GM11168 (cell line): ENCODE measurements around the gene CGREF1.
"Not testable (repeated sequence)": the region's sequence is repeated elsewhere in the genome, so short reads cannot be mapped to it uniquely, and the experiment has no call there.

Source experiments
- in situ Hi-C: fragments of 300-500 bp; cut with MboI; formaldehyde crosslinking; loops from one replicate; pipeline ENCODE4 v1.12.0; 2022; ENCODE audit warnings: low sequenced_read_pairs; ENCODE audit not compliant: unreplicated experiment

CGREF1 gene

GRCh38 chr2:27078267-27079194 lies 40.4 kb downstream of the CGREF1 start, which contains the start of gene EMILIN1:
Gene EMILIN1 (plus strand): TSS chr2:27078615. CDS start chr2:27079066, 451 bp downstream.
- in situ Hi-C loops, result no loop called here

- in situ Hi-C loops, result no loop called here
These were observed 41.7 kb downstream of the CGREF1 start for GRCh38 chr2:27077231-27077630.

GRCh38 chr2:27076323-27076722 lies 42.6 kb downstream of the CGREF1 start:
- in situ Hi-C loops, result no loop called here

- in situ Hi-C loops, result not testable (repeated sequence)
These were observed 43.4 kb downstream of the CGREF1 start for GRCh38 chr2:27075566-27075871.

GRCh38 chr2:27074738-27075565 lies 44.0 kb downstream of the CGREF1 start:
- in situ Hi-C loops, result no loop called here

GRCh38 chr2:27073782-27074181 lies 45.1 kb downstream of the CGREF1 start:
- in situ Hi-C loops, result no loop called here

- in situ Hi-C loops, result no loop called here
These were observed 46.0 kb downstream of the CGREF1 start for GRCh38 chr2:27072920-27073319.

GRCh38 chr2:27071990-27072830 lies 46.7 kb downstream of the CGREF1 start:
- in situ Hi-C loops, result no loop called here

GRCh38 chr2:27071277-27071989 lies 47.5 kb downstream of the CGREF1 start, which contains the start of gene OST4:
Gene OST4 (minus strand): TSS chr2:27071654.
- in situ Hi-C loops, result no loop called here

- in situ Hi-C loops, result no loop called here
These were observed 48.2 kb downstream of the CGREF1 start for GRCh38 chr2:27070653-27071276.

GRCh38 chr2:27069961-27070618 lies 48.8 kb downstream of the CGREF1 start:
- in situ Hi-C loops, result no loop called here

GRCh38 chr2:27069436-27069835 lies 49.5 kb downstream of the CGREF1 start:
- in situ Hi-C loops, result no loop called here

- in situ Hi-C loops, result no loop called here
These were observed 51.5 kb downstream of the CGREF1 start for GRCh38 chr2:27067385-27067784.

- in situ Hi-C loops, result no loop called here
These were observed 53.8 kb downstream of the CGREF1 start for GRCh38 chr2:27065128-27065527.

- in situ Hi-C loops, result no loop called here
These were observed 58.6 kb downstream of the CGREF1 start for GRCh38 chr2:27060323-27060722.

- in situ Hi-C loops, result no loop called here
These were observed 59.6 kb downstream of the CGREF1 start for GRCh38 chr2:27059141-27059820.

GRCh38 chr2:27058210-27058609 lies 60.7 kb downstream of the CGREF1 start:
- in situ Hi-C loops, result no loop called here

GRCh38 chr2:27057184-27057583 lies 61.7 kb downstream of the CGREF1 start:
- in situ Hi-C loops, result no loop called here
